ENCODE measurements around the gene CARMIL1.

The CARMIL1 gene

GRCh38 chr6:25535632-25536225 is 256.6 kb downstream of the CARMIL1 start:
- TF ChIP-seq CTBP1 (IDR thresholded peaks at IDR 0.05; ENCODE audit: borderline replicate concordance) (no peak), FOXM1 (IDR thresholded peaks at IDR 0.05; ENCODE audit: borderline replicate concordance) (no peak), FOXA1 (IDR thresholded peaks at IDR 0.05) (no peak), HDGF (IDR thresholded peaks at IDR 0.05; ENCODE audit: borderline replicate concordance) (no peak), TARDBP (IDR thresholded peaks at IDR 0.05) (no peak), LEF1 (IDR thresholded peaks at IDR 0.05; ENCODE audit: borderline replicate concordance) (no peak), ELF4 (IDR thresholded peaks at IDR 0.05) (no peak), ZNF384 (IDR thresholded peaks at IDR 0.05) (no peak), FOXK2 (IDR thresholded peaks at IDR 0.05) (no peak), SUZ12 (IDR thresholded peaks at IDR 0.05) (no peak), ARNT (IDR thresholded peaks at IDR 0.05) (no peak), NFRKB (IDR thresholded peaks at IDR 0.05) (no peak), SP1 (IDR thresholded peaks at IDR 0.05) (no peak)
- TF ChIP-seq, protein P1, sequence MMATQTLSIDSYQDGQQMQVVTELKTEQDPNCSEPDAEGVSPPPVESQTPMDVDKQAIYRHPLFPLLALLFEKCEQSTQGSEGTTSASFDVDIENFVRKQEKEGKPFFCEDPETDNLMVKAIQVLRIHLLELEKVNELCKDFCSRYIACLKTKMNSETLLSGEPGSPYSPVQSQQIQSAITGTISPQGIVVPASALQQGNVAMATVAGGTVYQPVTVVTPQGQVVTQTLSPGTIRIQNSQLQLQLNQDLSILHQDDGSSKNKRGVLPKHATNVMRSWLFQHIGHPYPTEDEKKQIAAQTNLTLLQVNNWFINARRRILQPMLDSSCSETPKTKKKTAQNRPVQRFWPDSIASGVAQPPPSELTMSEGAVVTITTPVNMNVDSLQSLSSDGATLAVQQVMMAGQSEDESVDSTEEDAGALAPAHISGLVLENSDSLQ (IDR thresholded peaks at IDR 0.05): no peak
- ChIA-PET POLR2A (no interaction called here), CTCF (no interaction called here)
- no peak for DNase-seq (ENCODE audit: extremely low spot score)

DNA sequence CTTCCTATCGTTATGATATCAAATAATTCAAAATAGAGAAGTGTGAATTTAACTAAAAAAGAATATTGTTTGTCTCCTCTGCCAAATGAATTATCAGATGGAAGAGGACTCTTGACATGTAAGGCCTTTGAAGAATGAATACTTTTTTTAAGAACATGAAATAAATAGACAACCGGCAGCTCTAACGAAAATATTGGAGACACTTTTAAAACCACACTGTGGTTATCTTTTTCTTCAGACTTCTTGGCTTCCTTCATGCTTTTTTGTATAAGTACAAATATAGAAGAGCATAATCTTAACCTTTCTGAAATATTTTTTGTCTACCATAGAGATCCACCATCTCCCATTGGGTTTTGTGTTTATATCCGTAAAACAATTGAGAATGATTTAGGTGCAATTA is 257.6 kb downstream of the CARMIL1 start:
- no peak for TF ChIP-seq CTBP1 (IDR thresholded peaks at IDR 0.05; ENCODE audit: borderline replicate concordance)
- no peak for TF ChIP-seq BHLHE40 (IDR thresholded peaks at IDR 0.05; ENCODE audit: borderline replicate concordance)
- no peak for TF ChIP-seq L3MBTL2 (conservative IDR thresholded peaks at IDR 0.05)
- TF ChIP-seq LEF1 (IDR thresholded peaks at IDR 0.05; ENCODE audit: borderline replicate concordance): no peak
- TF ChIP-seq TARDBP (IDR thresholded peaks at IDR 0.05): no peak
- TF ChIP-seq, protein P1 (IDR thresholded peaks at IDR 0.05): no peak
- TF ChIP-seq SP1 (IDR thresholded peaks at IDR 0.05): no peak
- no peak for TF ChIP-seq FOXK2 (IDR thresholded peaks at IDR 0.05)
- no peak for TF ChIP-seq ELF4 (IDR thresholded peaks at IDR 0.05)
- TF ChIP-seq HDGF (IDR thresholded peaks at IDR 0.05; ENCODE audit: borderline replicate concordance): no peak
- TF ChIP-seq ZNF384 (IDR thresholded peaks at IDR 0.05): no peak
- TF ChIP-seq FOXM1 (IDR thresholded peaks at IDR 0.05; ENCODE audit: borderline replicate concordance): no peak
- TF ChIP-seq NFRKB (IDR thresholded peaks at IDR 0.05): no peak
- no peak for TF ChIP-seq SUZ12 (IDR thresholded peaks at IDR 0.05)
- TF ChIP-seq ARNT (IDR thresholded peaks at IDR 0.05): no peak
- TF ChIP-seq FOXA1 (IDR thresholded peaks at IDR 0.05): no peak
- no peak for DNase-seq (ENCODE audit: extremely low spot score)
- ChIA-PET POLR2A (no interaction called here), CTCF (no interaction called here)

GRCh38 chr6:25537349-25538018 is 258.3 kb downstream of the CARMIL1 start:
- no peak for DNase-seq (ENCODE audit: extremely low spot score)
- CTCF ChIA-PET: no interaction called here
- POLR2A ChIA-PET: no interaction called here
- TF ChIP-seq L3MBTL2 (conservative IDR thresholded peaks at IDR 0.05) (no peak), ELF4 (IDR thresholded peaks at IDR 0.05) (no peak), LEF1 (IDR thresholded peaks at IDR 0.05; ENCODE audit: borderline replicate concordance) (no peak), ZNF384 (IDR thresholded peaks at IDR 0.05) (no peak)
- TF ChIP-seq, protein P1 (IDR thresholded peaks at IDR 0.05): no peak

DNA sequence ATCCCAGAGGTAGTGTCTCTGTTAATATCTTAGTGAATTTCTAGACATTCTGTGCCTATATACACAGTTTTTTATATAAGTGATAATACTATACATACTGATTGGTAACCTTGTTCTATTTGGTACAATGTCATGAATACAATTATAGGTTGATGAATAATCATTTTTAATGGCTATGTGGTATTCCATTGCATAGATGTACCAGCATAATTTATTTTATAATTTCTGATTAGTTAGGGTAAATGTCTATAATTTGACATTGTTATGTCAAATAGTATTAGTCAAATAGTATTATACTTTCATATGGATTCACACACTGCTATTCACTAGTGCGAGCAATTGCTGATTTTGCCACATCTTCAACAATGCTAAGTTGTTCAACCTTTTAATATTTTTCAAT is 262.1 kb downstream of the CARMIL1 start:
- no peak for DNase-seq (ENCODE audit: extremely low spot score)
- ChIA-PET POLR2A (no interaction called here), CTCF (no interaction called here)
- TF ChIP-seq, protein P1 (IDR thresholded peaks at IDR 0.05): no peak

DNA sequence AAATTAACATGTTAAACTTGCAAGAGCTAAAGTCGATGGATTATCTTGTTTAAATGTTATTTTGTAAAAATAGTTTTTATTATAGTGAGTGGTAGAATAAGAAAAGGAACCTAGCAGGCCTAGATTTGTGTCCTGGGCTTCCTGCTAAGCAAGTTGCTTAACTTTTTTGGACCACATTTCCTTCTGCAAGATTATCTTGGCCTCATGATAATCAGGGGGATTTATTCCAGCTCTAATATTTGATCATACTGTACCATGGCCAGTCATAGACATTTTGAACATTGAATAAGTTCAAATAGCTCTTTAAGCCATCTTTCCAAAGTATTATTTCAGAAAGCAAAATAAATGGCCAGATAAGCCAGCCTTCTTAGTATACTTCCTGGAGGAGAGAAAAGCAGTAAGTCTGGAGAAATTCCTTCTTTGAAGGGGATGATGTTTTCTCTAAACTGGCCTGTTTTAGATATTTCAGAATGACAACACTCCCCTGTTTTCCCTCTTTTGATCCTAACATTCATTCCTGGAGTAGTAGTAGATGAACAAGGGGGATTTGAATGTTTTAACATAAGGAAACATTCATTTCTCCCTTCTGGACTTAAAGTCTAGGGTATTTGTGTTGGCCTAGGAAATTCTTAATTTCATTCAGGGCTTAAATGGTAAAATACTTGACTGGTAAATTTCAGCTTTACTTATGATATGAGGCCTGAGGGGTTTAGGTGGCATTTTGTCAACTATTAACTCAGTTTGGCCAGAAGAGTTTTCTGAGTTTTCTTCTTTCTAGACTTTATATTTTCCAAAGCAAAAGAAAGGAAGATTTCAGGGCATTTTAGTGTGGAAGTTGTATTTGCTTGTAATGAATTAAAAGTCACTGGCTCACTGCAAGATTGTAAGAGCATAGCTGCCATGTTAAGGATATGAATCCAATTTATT is 264.1 kb downstream of the CARMIL1 start:
- DNase-seq (ENCODE audit: extremely low spot score): no peak
- TF ChIP-seq SUZ12 (IDR thresholded peaks at IDR 0.05): no peak
- no peak for TF ChIP-seq HDGF (IDR thresholded peaks at IDR 0.05; ENCODE audit: borderline replicate concordance)
- no peak for TF ChIP-seq LEF1 (IDR thresholded peaks at IDR 0.05; ENCODE audit: borderline replicate concordance)
- TF ChIP-seq FOXA1 (IDR thresholded peaks at IDR 0.05): no peak
- TF ChIP-seq L3MBTL2 (conservative IDR thresholded peaks at IDR 0.05): no peak
- TF ChIP-seq, protein P1 (IDR thresholded peaks at IDR 0.05): no peak
- TF ChIP-seq SP1 (IDR thresholded peaks at IDR 0.05): no peak
- TF ChIP-seq NFRKB (IDR thresholded peaks at IDR 0.05): no peak
- no peak for TF ChIP-seq ARNT (IDR thresholded peaks at IDR 0.05)
- no peak for TF ChIP-seq BHLHE40 (IDR thresholded peaks at IDR 0.05; ENCODE audit: borderline replicate concordance)
- no peak for TF ChIP-seq ZNF384 (IDR thresholded peaks at IDR 0.05)
- no peak for TF ChIP-seq ELF4 (IDR thresholded peaks at IDR 0.05)
- CTCF ChIA-PET: interaction anchor here (0.9 to 1.1 kb wide), 2 partner anchors 13 to 22 kb away, joined by 4 to 5 read pairs; no protein-coding TSS in a partner anchor
- POLR2A ChIA-PET: no interaction called here

Data from HEK293T (cell line).